ENCODE results near the gene DGKI. TPM values are rescaled to one million over a fixed set of nuclear protein-coding genes. Genes with fewer than 3 reads are reported as not detected.

Gene DGKI
- total and polyA plus RNA-seq, 4 donors: 0.01 to 0.37 (median 0.31) TPM

DNA sequence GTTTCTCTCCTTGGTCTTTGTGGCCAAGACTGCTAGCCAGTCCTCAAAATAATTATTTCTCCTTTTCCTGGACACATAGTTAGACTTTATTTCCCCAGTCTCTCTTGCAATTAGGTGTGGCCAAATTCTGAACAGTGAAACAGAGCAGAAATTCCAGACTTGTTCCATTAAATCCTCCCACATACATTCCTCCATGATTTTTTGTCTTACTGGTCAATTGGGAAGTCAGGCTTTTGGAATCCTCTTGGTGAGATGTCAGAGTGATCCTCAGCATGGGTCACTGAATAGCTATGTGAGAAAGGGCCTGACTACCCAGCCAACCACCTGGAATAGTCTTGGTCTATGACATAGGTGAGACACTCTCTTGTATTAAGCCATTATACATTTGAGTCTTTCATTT lies 164.2 kb downstream of the DGKI start:
- H3K27me3 ChIP-seq (ENCODE audit: control insufficient read depth in 4 of 4, insufficient read depth in 4 of 4, low read length in 3 of 4): peaks cover 0 to 4% (median 1%) of the 10 kb centered on the region in 4 donors
- H3K9me3 ChIP-seq (ENCODE audit: control insufficient read depth in 4 of 4, low read length in 3 of 4): no peaks in the 10 kb centered on the region
- H3K36me3 ChIP-seq (ENCODE audit: control insufficient read depth in 4 of 4, insufficient read depth in 3 of 4, low read depth in 1 of 4, low read length in 3 of 4): no peaks in the 10 kb centered on the region
- H3K27ac ChIP-seq (ENCODE audit: low read depth in 1 of 2, low read length in 2 of 2): no peak overlapping the region
- no peak overlapping the region for H3K4me3 ChIP-seq (ENCODE audit: low read depth in 1 of 3, low read length in 3 of 3)
- no peak for TF ChIP-seq YY1 (IDR thresholded peaks at IDR 0.05)
- TF ChIP-seq, protein P1, sequence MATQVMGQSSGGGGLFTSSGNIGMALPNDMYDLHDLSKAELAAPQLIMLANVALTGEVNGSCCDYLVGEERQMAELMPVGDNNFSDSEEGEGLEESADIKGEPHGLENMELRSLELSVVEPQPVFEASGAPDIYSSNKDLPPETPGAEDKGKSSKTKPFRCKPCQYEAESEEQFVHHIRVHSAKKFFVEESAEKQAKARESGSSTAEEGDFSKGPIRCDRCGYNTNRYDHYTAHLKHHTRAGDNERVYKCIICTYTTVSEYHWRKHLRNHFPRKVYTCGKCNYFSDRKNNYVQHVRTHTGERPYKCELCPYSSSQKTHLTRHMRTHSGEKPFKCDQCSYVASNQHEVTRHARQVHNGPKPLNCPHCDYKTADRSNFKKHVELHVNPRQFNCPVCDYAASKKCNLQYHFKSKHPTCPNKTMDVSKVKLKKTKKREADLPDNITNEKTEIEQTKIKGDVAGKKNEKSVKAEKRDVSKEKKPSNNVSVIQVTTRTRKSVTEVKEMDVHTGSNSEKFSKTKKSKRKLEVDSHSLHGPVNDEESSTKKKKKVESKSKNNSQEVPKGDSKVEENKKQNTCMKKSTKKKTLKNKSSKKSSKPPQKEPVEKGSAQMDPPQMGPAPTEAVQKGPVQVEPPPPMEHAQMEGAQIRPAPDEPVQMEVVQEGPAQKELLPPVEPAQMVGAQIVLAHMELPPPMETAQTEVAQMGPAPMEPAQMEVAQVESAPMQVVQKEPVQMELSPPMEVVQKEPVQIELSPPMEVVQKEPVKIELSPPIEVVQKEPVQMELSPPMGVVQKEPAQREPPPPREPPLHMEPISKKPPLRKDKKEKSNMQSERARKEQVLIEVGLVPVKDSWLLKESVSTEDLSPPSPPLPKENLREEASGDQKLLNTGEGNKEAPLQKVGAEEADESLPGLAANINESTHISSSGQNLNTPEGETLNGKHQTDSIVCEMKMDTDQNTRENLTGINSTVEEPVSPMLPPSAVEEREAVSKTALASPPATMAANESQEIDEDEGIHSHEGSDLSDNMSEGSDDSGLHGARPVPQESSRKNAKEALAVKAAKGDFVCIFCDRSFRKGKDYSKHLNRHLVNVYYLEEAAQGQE (IDR thresholded peaks at IDR 0.05): no peak
- DNase-seq (ENCODE audit: low spot score): no peak
- H3K4me1 ChIP-seq (ENCODE audit: control insufficient read depth in 4 of 4, insufficient read depth in 4 of 4, low read length in 3 of 4): no peaks in the 10 kb centered on the region
- H3K9ac ChIP-seq (ENCODE audit: low read depth in 1 of 2, low read length in 2 of 2): no peak overlapping the region

DNA sequence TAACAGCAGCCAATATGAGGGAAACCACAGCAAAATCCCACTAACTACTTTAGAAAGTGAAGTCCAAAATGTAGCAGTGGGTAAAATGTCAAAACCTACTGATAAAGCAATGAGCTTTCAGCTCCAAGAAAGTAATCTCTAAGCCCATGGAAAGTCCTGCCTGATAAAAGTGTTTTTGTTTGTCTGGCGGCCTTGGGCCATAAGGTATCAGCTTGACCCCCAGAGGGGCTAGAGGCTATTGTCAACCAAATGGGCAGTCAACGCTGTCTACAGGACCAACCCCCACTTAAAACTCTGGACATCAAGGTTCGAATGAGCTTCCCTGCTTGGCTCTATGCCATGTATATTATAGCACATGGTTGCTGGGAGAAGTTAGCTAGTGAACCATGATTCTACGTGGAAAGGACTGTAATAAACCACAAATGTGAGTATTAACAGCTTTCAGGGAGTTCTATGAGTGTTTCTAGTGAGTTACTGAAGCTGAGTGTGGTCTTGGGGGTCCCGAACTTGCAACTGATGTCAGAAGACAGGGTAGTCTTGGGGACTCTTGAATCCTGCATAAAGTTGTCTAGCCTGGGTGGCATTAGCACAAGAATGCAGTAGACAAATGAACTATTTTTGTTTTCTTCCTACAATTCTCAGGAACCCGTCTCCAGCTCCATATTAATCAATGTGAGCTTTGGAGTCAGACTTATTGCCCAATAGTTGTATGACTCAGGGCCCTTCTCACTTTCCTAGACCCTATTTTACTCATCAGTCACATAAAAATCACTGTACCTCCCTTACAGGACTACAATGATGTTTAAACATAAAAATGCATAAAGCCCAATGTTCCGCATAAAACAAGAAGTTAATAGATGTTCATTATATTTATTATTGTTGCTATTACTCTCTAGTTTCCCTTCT lies 164.9 kb downstream of the DGKI start:
- no peaks in the 10 kb centered on the region for H3K36me3 ChIP-seq (ENCODE audit: control insufficient read depth in 4 of 4, insufficient read depth in 3 of 4, low read depth in 1 of 4, low read length in 3 of 4)
- TF ChIP-seq, protein P2, sequence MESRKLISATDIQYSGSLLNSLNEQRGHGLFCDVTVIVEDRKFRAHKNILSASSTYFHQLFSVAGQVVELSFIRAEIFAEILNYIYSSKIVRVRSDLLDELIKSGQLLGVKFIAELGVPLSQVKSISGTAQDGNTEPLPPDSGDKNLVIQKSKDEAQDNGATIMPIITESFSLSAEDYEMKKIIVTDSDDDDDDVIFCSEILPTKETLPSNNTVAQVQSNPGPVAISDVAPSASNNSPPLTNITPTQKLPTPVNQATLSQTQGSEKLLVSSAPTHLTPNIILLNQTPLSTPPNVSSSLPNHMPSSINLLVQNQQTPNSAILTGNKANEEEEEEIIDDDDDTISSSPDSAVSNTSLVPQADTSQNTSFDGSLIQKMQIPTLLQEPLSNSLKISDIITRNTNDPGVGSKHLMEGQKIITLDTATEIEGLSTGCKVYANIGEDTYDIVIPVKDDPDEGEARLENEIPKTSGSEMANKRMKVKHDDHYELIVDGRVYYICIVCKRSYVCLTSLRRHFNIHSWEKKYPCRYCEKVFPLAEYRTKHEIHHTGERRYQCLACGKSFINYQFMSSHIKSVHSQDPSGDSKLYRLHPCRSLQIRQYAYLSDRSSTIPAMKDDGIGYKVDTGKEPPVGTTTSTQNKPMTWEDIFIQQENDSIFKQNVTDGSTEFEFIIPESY (IDR thresholded peaks at IDR 0.05): no peak
- TF ChIP-seq EGR1 (IDR thresholded peaks at IDR 0.05; ENCODE audit: low read depth in 2 of 2) (no peak), YY1 (IDR thresholded peaks at IDR 0.05) (no peak), NR2F2 (IDR thresholded peaks at IDR 0.05) (no peak), HNF4A (conservative IDR thresholded peaks at IDR 0.05) (no peak), RXRA (IDR thresholded peaks at IDR 0.05) (no peak), SP1 (IDR thresholded peaks at IDR 0.05) (no peak), FOXA1 (IDR thresholded peaks at IDR 0.05) (no peak), RAD21 (IDR thresholded peaks at IDR 0.05) (no peak)
- TF ChIP-seq, protein P3, sequence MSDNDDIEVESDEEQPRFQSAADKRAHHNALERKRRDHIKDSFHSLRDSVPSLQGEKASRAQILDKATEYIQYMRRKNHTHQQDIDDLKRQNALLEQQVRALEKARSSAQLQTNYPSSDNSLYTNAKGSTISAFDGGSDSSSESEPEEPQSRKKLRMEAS (IDR thresholded peaks at IDR 0.05): no peak
- no peaks in the 10 kb centered on the region for H3K9me3 ChIP-seq (ENCODE audit: control insufficient read depth in 4 of 4, low read length in 3 of 4)
- H3K4me1 ChIP-seq (ENCODE audit: control insufficient read depth in 4 of 4, insufficient read depth in 4 of 4, low read length in 3 of 4): no peaks in the 10 kb centered on the region
- no peak for DNase-seq (ENCODE audit: low spot score)
- H3K27me3 ChIP-seq (ENCODE audit: control insufficient read depth in 4 of 4, insufficient read depth in 4 of 4, low read length in 3 of 4): peaks cover 0 to 4% (median 1%) of the 10 kb centered on the region in 4 donors
- H3K9ac ChIP-seq (ENCODE audit: low read depth in 1 of 2, low read length in 2 of 2): no peak overlapping the region
- H3K27ac ChIP-seq (ENCODE audit: low read depth in 1 of 2, low read length in 2 of 2): no peak overlapping the region
- no peak overlapping the region for H3K4me3 ChIP-seq (ENCODE audit: low read depth in 1 of 3, low read length in 3 of 3)
- 81% methylated on average over 7 of the region's 7 CpGs for WGBS
